GM23248 (cell line): ENCODE results near the gene LAG3. TPM values are rescaled to one million over a fixed set of nuclear protein-coding genes. Genes with fewer than 3 reads are reported as not detected.

Experiments used
- DNase-seq: peaks from one replicate; pipeline ENCODE4 v3.0.0-alpha.2; 2015
- H2AFZ ChIP-seq: fragments of 200-600 bp; sonication (generic); 2 replicates; pipeline ENCODE4 v1.6.1; 2016; ENCODE audit warnings: antibody characterized with exemption
- H3F3A ChIP-seq: fragments of 200-600 bp; sonication (generic); 2 replicates; pipeline ENCODE4 v1.6.1; 2016; ENCODE audit warnings: mild to moderate bottlenecking, antibody characterized with exemption, mixed run types; ENCODE audit not compliant: insufficient read depth
- H3K27ac ChIP-seq: fragments of 200-600 bp; sonication (generic); 2 replicates; pipeline ENCODE4 v1.5.1; 2016; ENCODE audit warnings: mild to moderate bottlenecking
- H3K27me3 ChIP-seq: fragments of 200-600 bp; sonication (generic); replicated peaks from 2 replicates; pipeline ENCODE4 v1.6.1; 2016; ENCODE audit warnings: mild to moderate bottlenecking; ENCODE audit not compliant: insufficient read depth
- H3K36me3 ChIP-seq: fragments of 200-600 bp; sonication (generic); 2 replicates; pipeline ENCODE4 v1.6.1; 2016; ENCODE audit warnings: low read depth, mild to moderate bottlenecking
- H3K4me1 ChIP-seq: fragments of 200-600 bp; sonication (generic); 2 replicates; pipeline ENCODE4 v1.6.1; 2016; ENCODE audit warnings: mild to moderate bottlenecking; ENCODE audit not compliant: insufficient read depth
- H3K4me2 ChIP-seq: fragments of 200-600 bp; sonication (generic); one replicate; pipeline ENCODE4 v1.6.1; 2016; ENCODE audit warnings: mild to moderate bottlenecking; ENCODE audit not compliant: unreplicated experiment
- H3K4me3 ChIP-seq: fragments of 200-600 bp; sonication (generic); 2 replicates; pipeline ENCODE4 v1.5.1; 2016; ENCODE audit warnings: mild to moderate bottlenecking
- H3K79me2 ChIP-seq: fragments of 200-600 bp; sonication (generic); 2 replicates; pipeline ENCODE4 v1.6.1; 2016; ENCODE audit warnings: mild to moderate bottlenecking; ENCODE audit not compliant: insufficient read depth
- H3K9ac ChIP-seq: fragments of 200-600 bp; sonication (generic); 2 replicates; pipeline ENCODE4 v1.6.1; 2016; ENCODE audit warnings: mild to moderate bottlenecking
- H3K9me2 ChIP-seq: fragments of 200-600 bp; sonication (generic); 2 replicates; pipeline ENCODE4 v1.6.1; 2016; ENCODE audit warnings: mixed run types, mild to moderate bottlenecking, moderate library complexity; ENCODE audit not compliant: insufficient read depth
- H3K9me3 ChIP-seq: fragments of 200-600 bp; sonication (generic); one replicate; pipeline ENCODE4 v1.6.1; 2017; ENCODE audit warnings: low read depth
- H4K20me1 ChIP-seq: fragments of 200-600 bp; sonication (generic); 2 replicates; pipeline ENCODE4 v1.6.0; 2016; ENCODE audit not compliant: insufficient read depth
- EZH2 ChIP-seq: fragments of 200-600 bp; sonication (generic); IDR thresholded peaks from 2 replicates; pipeline ENCODE4 v1.6.1; 2018; ENCODE audit warnings: antibody characterized with exemption, mild to moderate bottlenecking; ENCODE audit not compliant: insufficient read depth, poor library complexity, severe bottlenecking
- EZH2phosphoT487 ChIP-seq: fragments of 200-600 bp; sonication (generic); IDR thresholded peaks from 2 replicates; pipeline ENCODE4 v1.6.1; 2018; ENCODE audit warnings: antibody characterized with exemption, moderate library complexity, mild to moderate bottlenecking, low read depth; ENCODE audit not compliant: insufficient read depth
- WGBS, 2 experiments: methylation state at CpG; one replicate each; pipeline ENCODE4 v1.1.6; 2015 to 2017; ENCODE audit warnings: low lambda C conversion rate in 2 of 2, low coverage in 1 of 2; ENCODE audit errors: missing lambda C conversion rate in 2 of 2; 5-methylcytosine and 5-hydroxymethylcytosine counted together
- in situ Hi-C: fragments of 300-500 bp; cut with MboI; formaldehyde crosslinking; loops from 2 replicates; pipeline ENCODE4 v1.15.0; 2020
- polyA plus RNA-seq: library from polyadenylated mRNA; unstranded; fragments of >200 nt; fragmentation: Nextera tagmentation; extraction: Ambion mirVana; gene quantifications from 2 replicates; pipeline ENCODE4 v1.2.1, GENCODE V29; 2016
- total RNA-seq: library from RNA; depleted of rRNA; stranded (reverse); fragments of >200 nt; shearing (Covaris generic); gene quantifications from 2 replicates; pipeline ENCODE4 v1.2.3, GENCODE V29; 2014

LAG3 gene
- total and polyA plus RNA-seq, 2 experiments from 2014 or later: 0.29 TPM; not detected in 1

DNA sequence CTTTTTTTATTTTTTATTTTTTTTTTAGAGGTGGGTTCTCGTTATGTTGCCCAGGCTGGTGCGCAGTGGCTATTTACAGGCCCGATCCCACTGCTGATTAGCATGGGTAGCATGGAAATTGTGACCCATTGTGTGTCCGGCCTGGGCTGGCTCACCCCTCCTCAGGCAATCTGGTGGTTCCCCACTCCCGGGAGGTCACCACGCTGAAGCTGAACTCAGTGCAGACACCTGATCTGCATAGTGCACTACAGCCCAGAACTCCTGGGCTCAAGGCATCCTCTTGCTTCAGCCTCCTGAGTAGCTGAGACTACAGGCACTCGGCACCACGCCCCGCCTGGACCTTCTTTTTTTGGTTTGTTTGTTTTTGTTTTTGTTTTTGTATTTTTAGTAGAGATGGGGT is 11.5 kb downstream of the LAG3 start:
- Histone ChIP-seq H3K9me3 (no peaks in the 10 kb centered on the region), H3K9ac (no peak overlapping the region), H3K4me1 (no peaks in the 10 kb centered on the region), H3K79me2 (no peaks in the 10 kb centered on the region), H2AFZ (no peak overlapping the region), H3K27me3 (no peaks in the 10 kb centered on the region), H3K27ac (no peak overlapping the region), H3F3A (no peaks in the 10 kb centered on the region; the same call in 1 of the 2 replicates), H3K4me3 (no peak overlapping the region), H3K36me3 (no peaks in the 10 kb centered on the region), H3K9me2 (no peaks in the 10 kb centered on the region), H3K4me2 (no peak overlapping the region), H4K20me1 (no peaks in the 10 kb centered on the region)
- DNase-seq: no peak
- in situ Hi-C loops: no loop called here
- TF ChIP-seq EZH2: no peak
- TF ChIP-seq EZH2phosphoT487: no peak
- WGBS, 2 experiments: 95 to 97% methylated on average over 9 of the region's 9 CpGs

DNA sequence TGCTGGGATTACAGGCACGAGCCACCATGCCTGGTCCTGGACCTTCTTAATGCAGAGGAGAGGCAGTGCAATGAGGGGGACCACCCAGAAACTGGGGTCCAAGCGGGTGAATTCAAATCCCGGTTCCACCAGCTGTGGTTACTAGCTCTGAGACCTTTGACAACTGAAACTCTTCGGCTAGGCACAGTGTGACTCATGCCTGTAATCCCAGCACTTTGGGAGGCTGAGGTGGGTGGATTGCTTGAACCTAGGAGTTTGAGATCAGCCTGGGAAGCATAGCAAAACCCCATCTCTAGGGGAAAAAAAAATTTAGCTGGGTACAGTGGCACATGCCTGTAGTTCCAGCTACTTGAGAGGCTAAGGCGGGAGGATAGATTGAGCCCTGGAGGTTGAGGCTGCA is 12.0 kb downstream of the LAG3 start:
- Histone ChIP-seq H3K27me3 (no peaks in the 10 kb centered on the region), H3K36me3 (no peaks in the 10 kb centered on the region), H2AFZ (no peak overlapping the region), H3K4me2 (no peak overlapping the region), H3K9ac (no peak overlapping the region), H3K4me1 (no peaks in the 10 kb centered on the region), H4K20me1 (no peaks in the 10 kb centered on the region), H3K9me3 (no peaks in the 10 kb centered on the region), H3K9me2 (no peaks in the 10 kb centered on the region), H3F3A (no peaks in the 10 kb centered on the region; the same call in 1 of the 2 replicates), H3K27ac (no peak overlapping the region), H3K79me2 (no peaks in the 10 kb centered on the region), H3K4me3 (no peak overlapping the region)
- 59 to 60% methylated on average over 5 of the region's 5 CpGs for WGBS, 2 experiments
- no peak for DNase-seq
- TF ChIP-seq EZH2 (no peak), EZH2phosphoT487 (no peak)
- in situ Hi-C loops: no loop called here

DNA sequence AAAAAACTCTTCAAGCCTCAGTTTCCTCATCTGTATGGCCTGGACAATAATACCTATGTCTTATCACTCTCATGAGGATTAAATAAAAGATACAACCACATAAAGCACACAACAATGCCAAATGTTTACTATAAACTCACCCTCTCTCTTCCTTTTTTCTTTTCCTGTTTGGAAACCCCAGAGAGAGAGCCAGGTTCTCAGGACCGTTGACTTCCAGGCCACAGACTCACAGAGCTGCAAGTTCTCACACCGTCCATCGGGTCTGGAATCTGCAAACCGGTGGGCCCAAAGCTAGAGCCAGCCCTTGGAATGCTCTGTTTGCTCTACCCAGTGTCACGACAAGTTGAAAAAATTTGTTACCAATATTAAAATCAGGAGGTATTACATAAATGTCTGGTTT is 12.4 kb downstream of the LAG3 start:
- no peak overlapping the region for H3K4me2 ChIP-seq
- DNase-seq: no peak
- no peak overlapping the region for H2AFZ ChIP-seq
- H3K79me2 ChIP-seq: no peaks in the 10 kb centered on the region
- no peaks in the 10 kb centered on the region for H3K9me2 ChIP-seq
- no peaks in the 10 kb centered on the region for H3K4me1 ChIP-seq
- no peaks in the 10 kb centered on the region for H3K9me3 ChIP-seq
- TF ChIP-seq EZH2phosphoT487: no peak
- no peak for TF ChIP-seq EZH2
- H3K27me3 ChIP-seq: no peaks in the 10 kb centered on the region
- H3K27ac ChIP-seq: no peak overlapping the region
- H3K9ac ChIP-seq: no peak overlapping the region
- in situ Hi-C loops: no loop called here
- H3K4me3 ChIP-seq: no peak overlapping the region
- no peaks in the 10 kb centered on the region for H4K20me1 ChIP-seq
- no peaks in the 10 kb centered on the region for H3K36me3 ChIP-seq
- H3F3A ChIP-seq: no peaks in the 10 kb centered on the region; the same call in 1 of the 2 replicates
- 70 to 71% methylated on average over 5 of the region's 5 CpGs for WGBS, 2 experiments

DNA sequence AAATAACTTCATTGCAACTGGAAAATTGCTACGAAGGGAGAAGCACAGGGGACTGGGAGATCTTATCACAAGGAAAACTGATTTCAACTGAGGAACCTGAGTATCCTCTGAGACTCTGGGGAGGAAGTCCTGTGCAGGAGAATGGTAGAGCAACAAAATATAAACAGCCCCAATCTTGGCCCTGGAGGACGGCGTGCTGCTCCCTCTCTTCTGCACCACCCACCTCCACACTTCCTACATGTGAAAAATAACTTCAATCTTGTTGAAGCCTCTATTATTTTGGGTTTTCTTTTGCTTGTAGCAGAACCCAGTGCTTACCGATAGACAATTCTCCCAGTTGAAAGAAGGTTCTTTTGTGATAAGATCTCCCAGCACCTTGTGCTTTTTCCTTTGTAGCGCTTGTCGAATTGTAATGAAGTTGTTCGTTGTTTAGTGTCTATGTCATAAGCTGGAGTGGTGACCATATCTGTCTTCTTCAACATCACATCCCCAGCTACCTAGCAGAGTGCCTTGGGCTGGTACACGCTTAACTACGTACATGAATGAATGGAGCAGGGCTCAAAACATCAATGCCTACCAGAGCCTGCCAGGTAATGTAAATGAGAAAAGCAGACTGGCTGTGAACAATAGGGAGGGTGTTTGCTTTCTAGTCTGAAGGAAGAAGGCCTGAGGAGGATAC is 14.2 kb downstream of the LAG3 start:
- H3K4me1 ChIP-seq: no peaks in the 10 kb centered on the region
- TF ChIP-seq EZH2phosphoT487 (no peak), EZH2 (no peak)
- no peak overlapping the region for H3K4me3 ChIP-seq
- no peaks in the 10 kb centered on the region for H3K9me3 ChIP-seq
- H3K9me2 ChIP-seq: no peaks in the 10 kb centered on the region
- H2AFZ ChIP-seq: no peak overlapping the region
- no peaks in the 10 kb centered on the region for H3K36me3 ChIP-seq
- H3F3A ChIP-seq: no peaks in the 10 kb centered on the region; the same call in 1 of the 2 replicates
- in situ Hi-C loops: no loop called here
- H3K79me2 ChIP-seq: no peaks in the 10 kb centered on the region
- H3K4me2 ChIP-seq: no peak overlapping the region
- no peaks in the 10 kb centered on the region for H4K20me1 ChIP-seq
- no peak overlapping the region for H3K27ac ChIP-seq
- no peak for DNase-seq
- 93% methylated on average over 9 of the region's 9 CpGs for WGBS, 2 experiments
- no peak overlapping the region for H3K9ac ChIP-seq
- no peaks in the 10 kb centered on the region for H3K27me3 ChIP-seq

DNA sequence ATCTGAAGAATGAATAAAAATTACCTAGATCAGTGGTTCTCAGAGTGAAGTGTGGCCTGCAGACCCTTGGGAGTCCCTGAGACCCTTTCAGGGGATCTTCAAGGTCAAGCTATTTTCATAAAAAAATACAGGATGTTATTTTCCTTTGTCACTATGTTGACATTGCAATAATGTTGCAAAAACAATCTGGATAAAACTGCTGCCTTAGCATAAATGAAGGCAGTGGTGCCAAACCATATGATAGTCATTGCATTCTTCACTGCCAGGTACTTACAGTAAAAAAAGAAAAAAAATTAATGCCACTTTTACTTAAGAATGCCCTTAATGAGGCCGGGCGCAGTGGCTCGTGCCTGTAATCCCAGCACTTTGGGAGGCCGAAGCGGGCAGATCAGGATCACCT is 15.0 kb downstream of the LAG3 start:
- in situ Hi-C loops: no loop called here
- H3K27me3 ChIP-seq: no peaks in the 10 kb centered on the region
- H3K9ac ChIP-seq: no peak overlapping the region
- H3F3A ChIP-seq: no peaks in the 10 kb centered on the region; the same call in 1 of the 2 replicates
- H3K27ac ChIP-seq: no peak overlapping the region
- no peaks in the 10 kb centered on the region for H3K4me1 ChIP-seq
- no peak for TF ChIP-seq EZH2phosphoT487
- no peak for TF ChIP-seq EZH2
- no peak overlapping the region for H3K4me2 ChIP-seq
- H3K79me2 ChIP-seq: no peaks in the 10 kb centered on the region
- WGBS, 2 experiments: 78 to 86% methylated on average over 5 of the region's 5 CpGs
- H3K36me3 ChIP-seq: no peaks in the 10 kb centered on the region
- H3K9me2 ChIP-seq: no peaks in the 10 kb centered on the region
- DNase-seq: no peak
- no peak overlapping the region for H2AFZ ChIP-seq
- no peaks in the 10 kb centered on the region for H4K20me1 ChIP-seq
- no peak overlapping the region for H3K4me3 ChIP-seq
- no peaks in the 10 kb centered on the region for H3K9me3 ChIP-seq
